LNCAP (cell line): ENCODE results near the gene TMEM176B.

Experiments
- TF ChIP-seq, protein P1 (sequence below): fragments of 450-650 bp; IDR thresholded peaks from 2 replicates; pipeline ENCODE4 v1.5.1; 2017; ENCODE audit warnings: mild to moderate bottlenecking

The TMEM176B gene

DNA sequence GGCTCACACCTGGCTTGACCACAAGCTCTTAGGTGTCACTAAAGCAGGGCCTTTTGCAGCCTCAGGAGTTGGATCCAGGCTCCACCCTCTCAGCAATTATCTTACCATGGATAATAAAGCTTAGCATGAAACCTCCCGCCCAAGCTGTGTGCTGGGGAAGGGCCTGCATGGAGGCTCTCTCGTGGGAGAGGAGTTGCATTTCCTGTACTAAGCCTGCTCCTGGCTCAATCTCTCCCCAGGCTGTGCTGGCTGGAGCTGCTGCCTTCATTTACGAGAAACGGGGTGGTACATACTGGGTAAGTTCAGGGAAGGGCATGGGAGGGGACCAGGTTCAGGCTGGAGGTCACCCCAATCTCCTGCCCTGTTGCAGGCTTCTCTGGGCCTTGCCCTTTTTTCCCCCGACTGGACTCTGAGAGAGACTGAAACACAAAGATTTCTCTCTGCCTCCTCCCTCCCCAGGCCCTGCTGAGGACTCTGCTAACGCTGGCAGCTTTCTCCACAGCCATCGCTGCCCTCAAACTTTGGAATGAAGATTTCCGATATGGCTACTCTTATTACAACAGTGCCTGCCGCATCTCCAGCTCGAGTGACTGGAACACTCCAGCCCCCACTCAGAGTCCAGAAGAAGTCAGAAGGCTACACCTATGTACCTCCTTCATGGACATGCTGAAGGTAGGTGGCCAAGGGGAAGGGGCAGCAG is 3.1 kb upstream of the TMEM176B start:
- TF ChIP-seq, protein P1, sequence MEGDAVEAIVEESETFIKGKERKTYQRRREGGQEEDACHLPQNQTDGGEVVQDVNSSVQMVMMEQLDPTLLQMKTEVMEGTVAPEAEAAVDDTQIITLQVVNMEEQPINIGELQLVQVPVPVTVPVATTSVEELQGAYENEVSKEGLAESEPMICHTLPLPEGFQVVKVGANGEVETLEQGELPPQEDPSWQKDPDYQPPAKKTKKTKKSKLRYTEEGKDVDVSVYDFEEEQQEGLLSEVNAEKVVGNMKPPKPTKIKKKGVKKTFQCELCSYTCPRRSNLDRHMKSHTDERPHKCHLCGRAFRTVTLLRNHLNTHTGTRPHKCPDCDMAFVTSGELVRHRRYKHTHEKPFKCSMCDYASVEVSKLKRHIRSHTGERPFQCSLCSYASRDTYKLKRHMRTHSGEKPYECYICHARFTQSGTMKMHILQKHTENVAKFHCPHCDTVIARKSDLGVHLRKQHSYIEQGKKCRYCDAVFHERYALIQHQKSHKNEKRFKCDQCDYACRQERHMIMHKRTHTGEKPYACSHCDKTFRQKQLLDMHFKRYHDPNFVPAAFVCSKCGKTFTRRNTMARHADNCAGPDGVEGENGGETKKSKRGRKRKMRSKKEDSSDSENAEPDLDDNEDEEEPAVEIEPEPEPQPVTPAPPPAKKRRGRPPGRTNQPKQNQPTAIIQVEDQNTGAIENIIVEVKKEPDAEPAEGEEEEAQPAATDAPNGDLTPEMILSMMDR = no peak

DNA sequence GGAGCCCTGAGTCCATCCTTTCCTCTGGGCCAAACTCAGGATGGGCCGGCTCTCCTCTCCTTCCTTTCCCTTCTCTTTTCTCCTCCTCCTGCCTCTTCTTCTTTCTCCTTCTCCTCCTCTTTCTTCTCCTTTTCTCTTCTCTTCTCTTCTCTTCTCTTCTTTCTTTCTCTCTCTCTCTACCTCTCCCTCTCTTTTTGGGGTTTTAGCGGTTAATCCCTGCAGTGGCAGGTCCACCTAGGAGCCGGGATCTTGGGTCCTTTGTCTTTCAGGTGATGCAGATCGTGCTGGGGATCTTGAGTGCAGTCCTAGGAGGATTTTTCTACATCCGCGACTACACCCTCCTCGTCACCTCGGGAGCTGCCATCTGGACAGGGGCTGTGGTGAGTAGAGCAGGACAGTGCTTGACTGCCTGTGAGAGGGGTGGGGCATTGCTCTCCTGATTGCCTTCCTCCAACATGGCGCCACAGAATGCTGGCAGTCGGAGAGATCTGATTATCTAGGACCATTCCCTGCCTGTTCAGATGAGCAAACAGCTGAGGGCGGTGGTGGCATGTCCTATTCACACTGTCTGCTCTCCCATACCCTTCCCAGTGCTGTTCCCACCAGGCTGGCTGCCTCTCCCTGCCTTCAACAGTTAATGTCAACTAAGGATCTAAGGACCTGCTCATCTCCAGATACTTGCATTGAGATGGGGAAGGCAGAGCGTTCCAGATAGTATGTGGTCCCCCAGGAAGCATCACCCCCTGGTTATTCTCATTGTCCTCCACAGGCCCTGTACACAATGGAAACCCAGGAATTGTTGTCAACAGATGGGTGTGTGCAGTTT is 2.0 kb upstream of the TMEM176B start:
- TF ChIP-seq, protein P1 = no peak

DNA sequence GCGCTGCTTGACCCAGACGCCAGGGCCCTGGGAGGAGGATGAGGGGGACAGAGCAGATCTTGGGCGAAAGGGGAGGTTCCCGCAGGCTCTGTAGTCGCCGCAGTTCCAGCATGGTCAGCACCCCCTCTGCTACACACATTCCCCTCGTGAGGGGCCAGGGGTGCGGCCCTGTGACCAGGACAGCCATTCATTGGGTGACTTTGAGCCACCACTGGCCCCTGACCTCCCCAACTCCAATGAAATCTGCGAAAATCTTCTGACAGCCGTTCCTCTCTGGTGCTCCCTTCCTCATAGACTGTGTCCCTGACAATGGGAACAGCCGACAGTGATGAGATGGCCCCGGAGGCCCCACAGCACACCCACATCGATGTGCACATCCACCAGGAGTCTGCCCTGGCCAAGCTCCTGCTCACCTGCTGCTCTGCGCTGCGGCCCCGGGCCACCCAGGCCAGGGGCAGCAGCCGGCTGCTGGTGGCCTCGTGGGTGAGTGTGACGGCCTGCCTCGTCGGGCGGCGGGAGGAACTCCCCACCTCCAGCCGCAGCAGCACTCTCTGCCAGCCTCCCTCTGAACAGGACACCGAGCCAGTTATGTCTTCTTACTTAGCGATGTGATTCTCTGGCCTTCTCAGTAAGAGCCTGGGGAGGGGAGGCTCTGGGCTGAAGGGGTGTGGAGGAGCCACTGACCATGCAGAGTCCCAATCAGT is 1.2 kb upstream of the TMEM176B start:
- TF ChIP-seq, protein P1 = no peak

DNA sequence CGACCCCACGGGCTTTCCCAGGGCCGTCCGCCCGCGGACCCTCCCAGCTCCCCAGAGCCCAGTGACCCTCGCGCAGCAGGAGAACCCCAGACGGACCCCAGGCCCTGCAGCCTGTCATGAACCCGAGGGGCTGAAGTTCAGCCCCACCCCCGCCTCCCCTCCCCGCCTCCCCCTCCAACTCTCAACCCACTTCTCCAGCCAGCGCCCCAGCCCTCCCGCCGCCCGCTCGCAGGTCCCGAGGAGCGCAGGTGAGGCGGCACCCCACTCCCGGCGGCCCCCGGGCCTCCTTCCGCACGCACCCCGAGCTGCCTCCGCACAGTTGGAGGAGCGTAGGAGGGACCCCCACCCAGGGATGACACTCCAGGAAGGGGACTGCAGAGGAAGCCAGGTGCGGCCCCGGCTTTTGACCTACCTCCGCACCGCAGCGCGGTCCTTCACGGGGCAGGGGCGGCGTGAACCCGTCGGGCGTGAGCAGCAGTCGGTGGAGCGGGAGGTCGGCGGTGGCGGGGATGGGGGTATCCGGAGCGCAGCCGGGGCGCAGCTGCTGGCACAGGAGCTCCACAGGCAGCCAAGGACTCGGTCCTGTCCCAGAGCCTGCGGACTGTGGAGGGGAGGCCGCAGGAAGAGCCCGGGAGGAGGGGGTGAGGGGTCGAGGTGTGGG is 547 bp upstream of the TMEM176B start, which contains the start of gene TMEM176A:
Gene TMEM176A (plus strand): TSS at position 189 of the 661 bp plus-strand sequence. CDS start 782 bp downstream, outside the sequence.
- TF ChIP-seq, protein P1 = no peak

DNA sequence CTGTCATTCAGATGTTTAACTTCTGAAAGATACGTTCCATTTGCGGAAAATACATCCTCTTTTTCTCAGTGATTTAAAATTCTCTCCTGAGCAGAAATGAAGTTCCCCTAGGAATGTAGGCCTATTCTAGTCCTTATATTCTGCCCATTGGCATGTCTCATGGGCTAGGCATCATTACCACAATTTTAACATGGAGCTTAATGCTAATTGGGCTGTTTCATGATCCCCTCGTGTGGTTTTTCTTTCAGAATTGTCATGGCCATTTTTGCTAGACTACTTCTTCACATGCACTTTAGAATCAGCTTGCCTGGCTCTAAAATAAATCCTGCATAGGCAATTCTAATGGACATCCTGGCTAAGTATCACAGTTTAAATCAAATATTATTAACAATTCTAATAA is 1.0 kb downstream of the TMEM176B start:
- TF ChIP-seq, protein P1 = no peak

DNA sequence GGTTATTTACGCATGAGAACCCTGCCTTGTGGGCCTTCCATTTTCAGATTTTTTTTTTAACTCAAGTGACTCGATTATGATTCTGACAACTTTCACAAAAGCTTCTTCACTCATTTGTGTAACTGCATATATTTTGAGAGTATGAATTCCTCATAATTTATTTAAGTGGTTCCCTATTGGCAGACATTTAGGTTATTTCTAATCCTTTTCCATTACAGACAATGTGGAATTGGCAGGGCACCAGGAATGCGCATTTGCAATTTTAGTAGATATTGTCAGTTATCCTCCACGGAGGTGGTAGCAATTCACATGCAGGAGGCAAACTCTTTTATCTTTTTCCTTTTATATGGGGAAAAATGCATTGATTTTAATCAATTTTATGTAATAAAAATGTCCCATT is 2.5 kb downstream of the TMEM176B start:
- TF ChIP-seq, protein P1 = no peak
